Mesenteric fat pad (tissue), 1 donor: ENCODE results near the gene CLEC16A. TPM values are rescaled to one million over a fixed set of nuclear protein-coding genes. Genes with fewer than 3 reads are reported as not detected.

Source experiments
- total RNA-seq: library from RNA; stranded (reverse); fragmentation: NEBNext Ultra II Directional; extraction: Animal tissue kit (Norgen Biotek cat#: 25700); gene quantifications from one replicate; pipeline ENCODE4 v1.2.1, GENCODE V29; 2021
- donor health status: DM: yes; HTN: yes; CAD: no.

Gene CLEC16A
- total RNA-seq, 1 donor from 2014 or later = 27.5 TPM

Other genes with a start within 250 kb of the CLEC16A start
- gene TEKT5, start 249.6 kb upstream of the CLEC16A start, total RNA-seq = not detected
- 32.9 TPM for gene NUBP1, start 200.7 kb upstream of the CLEC16A start, total RNA-seq
- 0.45 TPM for gene TVP23A, start 125.8 kb upstream of the CLEC16A start, total RNA-seq
- gene CIITA, start 67.4 kb upstream of the CLEC16A start, total RNA-seq = 10.0 TPM
- 41.6 TPM for gene DEXI, start 2.1 kb upstream of the CLEC16A start, total RNA-seq